K562 (cell line): ENCODE data around the gene HHLA2. TPM values are rescaled to one million over a fixed set of nuclear protein-coding genes. Genes with fewer than 3 reads are reported as not detected.

Experiments
- ATAC-seq: fragments of 200-7000 bp; cut with Tn5 transposase; 3 replicates; pipeline ENCODE4 v1.9.1; 2020; ENCODE audit warnings: moderate library complexity
- BruUV-seq: library from RNA; stranded (reverse); fragments of 400-500 nt; replicated peaks from 2 replicates; lab custom pipeline; 2021; lab: Mats Ljungman, UMichigan
- CTCF ChIA-PET: fragments of 300-600 bp; formaldehyde crosslinking; extraction: SDS; loops from one replicate; lab custom pipeline; 2021; ENCODE audit warnings: low intra/inter-chr PET ratio; lab: Yijun Ruan, JAX
- POLR2A ChIA-PET: fragments of 300-600, 350-650 bp; sonication (Branson Sonifier 250); formaldehyde crosslinking; extraction: SDS; loops from one replicate; lab custom pipeline; 2021; ENCODE audit warnings: antibody characterized with exemption, inconsistent platforms; lab: Yijun Ruan, JAX
- DNase-seq, 4 experiments: peaks; one replicate each; pipeline versions ENCODE4 v3.0.0 to v3.0.0-alpha.2; 2011 to 2018; ENCODE audit warnings: low spot score in 3 of 4, mixed read lengths in 3 of 4; ENCODE audit errors: extremely low read depth in 1 of 4
- FAIRE-seq: peaks from 2 replicates; lab custom pipeline; 2011; peaks lifted over from hg19 to GRCh38; lab: Jason Lieb, UNC
- H2AFZ ChIP-seq: 2 replicates; pipeline ENCODE4 v1.6.0; 2011; ENCODE audit warnings: low read depth, low read length, control low read depth, inconsistent platforms
- H3K27ac ChIP-seq: fragments of 200-600 bp; 3 replicates; pipeline ENCODE4 v1.8.0; 2011; ENCODE audit warnings: low read depth, mild to moderate bottlenecking, control low read depth, inconsistent platforms, low read length, moderate library complexity, mixed read lengths; ENCODE audit errors: extremely low read depth
- H3K27me3 ChIP-seq, 2 experiments: fragments of 300-600 bp in 1 of 2; 2 replicates in 1 of 2; 3 replicates in 1 of 2; pipeline versions ENCODE4 v1.6.0 to v1.8.0; 2011; ENCODE audit warnings: inconsistent platforms in 2 of 2, low read length in 2 of 2, mild to moderate bottlenecking in 1 of 2, mixed read lengths in 1 of 2, moderate library complexity in 1 of 2; ENCODE audit not compliant: control insufficient read depth in 2 of 2, insufficient read depth in 2 of 2
- H3K36me3 ChIP-seq: fragments of 300-600 bp; 3 replicates; pipeline ENCODE4 v1.8.0; 2011; ENCODE audit warnings: mild to moderate bottlenecking, low read length, inconsistent platforms; ENCODE audit not compliant: control insufficient read depth, insufficient read depth
- H3K4me1 ChIP-seq, 2 experiments: fragments of 200-600 bp in 1 of 2; replicated peaks in 1 of 2; 2 replicates in 1 of 2; 3 replicates in 1 of 2; pipeline versions ENCODE4 v1.5.1 to v1.8.0; 2011; ENCODE audit warnings: inconsistent platforms in 2 of 2, low read length in 2 of 2, mild to moderate bottlenecking in 1 of 2, mixed read lengths in 1 of 2, moderate library complexity in 1 of 2; ENCODE audit not compliant: control insufficient read depth in 2 of 2, insufficient read depth in 2 of 2
- H3K4me2 ChIP-seq: 2 replicates; pipeline ENCODE4 v1.6.1; 2011; ENCODE audit warnings: low read length, control low read depth, inconsistent platforms, mixed read lengths; ENCODE audit not compliant: insufficient read depth
- H3K4me3 ChIP-seq: fragments of 200-600 bp; sonication (generic), shearing (Covaris generic); 2 replicates; pipeline ENCODE4 v1.5.1; 2016; ENCODE audit warnings: control low read depth, inconsistent platforms
- H3K79me2 ChIP-seq: fragments of 200-600 bp; 3 replicates; pipeline ENCODE4 v1.8.0; 2011; ENCODE audit warnings: low read length, inconsistent platforms; ENCODE audit not compliant: control insufficient read depth, insufficient read depth
- H3K9ac ChIP-seq, 2 experiments: 2 replicates each; pipeline versions ENCODE4 v1.6.0 to v1.6.1; 2011; ENCODE audit warnings: low read depth in 2 of 2, low read length in 2 of 2, control low read depth in 1 of 2, inconsistent platforms in 1 of 2, mild to moderate bottlenecking in 1 of 2, mixed read lengths in 1 of 2; ENCODE audit not compliant: insufficient read depth in 1 of 2
- H3K9me1 ChIP-seq: one replicate; pipeline ENCODE4 v1.6.0; 2011; ENCODE audit warnings: inconsistent platforms, mild to moderate bottlenecking, low read length, moderate library complexity; ENCODE audit not compliant: control insufficient read depth, insufficient read depth
- H3K9me3 ChIP-seq: replicated peaks from 2 replicates; pipeline ENCODE4 v1.5.1; 2011; ENCODE audit warnings: low read depth, low read length, inconsistent platforms; ENCODE audit not compliant: control insufficient read depth, insufficient read depth
- H4K20me1 ChIP-seq: replicated peaks from 2 replicates; pipeline ENCODE4 v1.6.1; 2011; ENCODE audit warnings: low read length, inconsistent platforms, mixed read lengths; ENCODE audit not compliant: control insufficient read depth, insufficient read depth
- NR1H2 ChIP-seq: sonication (generic); formaldehyde crosslinking; IDR thresholded peaks from 2 replicates; pipeline ENCODE4 v1.4.0; 2020; ENCODE audit warnings: mild to moderate bottlenecking, missing genetic modification reagents
- NUFIP1 ChIP-seq: fragments of 450-650 bp; IDR thresholded peaks from 2 replicates; pipeline ENCODE4 v1.6.1; 2018; ENCODE audit not compliant: partially characterized antibody
- RBFOX2 ChIP-seq: fragments of 200-400 bp; formaldehyde crosslinking; IDR thresholded peaks from 2 replicates; pipeline ENCODE4 v1.6.1; 2017; ENCODE audit warnings: low read depth, mild to moderate bottlenecking, low read length, moderate library complexity
- U2AF1 ChIP-seq: fragments of 200-400 bp; formaldehyde crosslinking; optimal IDR thresholded peaks from 2 replicates; pipeline ENCODE3; 2017; ENCODE audit warnings: mild to moderate bottlenecking, low read depth, low read length, moderate library complexity
- ZNF444 ChIP-seq: fragments of 250-450 bp; sonication (Bioruptor Pico); IDR thresholded peaks from 2 replicates; pipeline ENCODE4 v1.4.0; 2020; ENCODE audit warnings: mild to moderate bottlenecking, moderate library complexity
- ZNF766 ChIP-seq: fragments of 200-800 bp; sonication (Bioruptor generic); conservative IDR thresholded peaks from 2 replicates; pipeline ENCODE4 v1.6.1; 2016; ENCODE audit warnings: missing genetic modification characterization, missing compliant biosample characterization
- WGBS: fragments of 100-300 bp; shearing (Covaris generic); methylation state at CpG from one replicate; pipeline ENCODE4 v1.1.6; 2016; ENCODE audit warnings: low coverage, mixed read lengths; ENCODE audit not compliant: insufficient coverage; ENCODE audit errors: missing lambda C conversion rate; 5-methylcytosine and 5-hydroxymethylcytosine counted together
- in situ Hi-C: fragments of 300-500 bp; cut with MboI; formaldehyde crosslinking; loops from 4 replicates; pipeline ENCODE4 v1.15.0; 2018; ENCODE audit warnings: inconsistent platforms, mixed read lengths
- intact Hi-C: fragments of 100-400 bp; cut with micrococcal nuclease; formaldehyde crosslinking; loops from 2 replicates; pipeline ENCODE4 v1.14.2; 2022
- polyA plus RNA-seq, 8 experiments: library from polyadenylated mRNA; depleted of rRNA in 4 of 8; stranded (reverse) in 5 of 8; unstranded in 3 of 8; fragments of >200 nt; fragmentation: Nextera tagmentation in 2 of 8; fragmentation: Illumina TruSeq in 1 of 8; extraction: Ambion mirVana in 2 of 8; extraction: Trizol in 1 of 8; gene quantifications; 2 replicates each; pipeline versions ENCODE4 v1.2.1 to v1.2.3, GENCODE V29; 2011 to 2014; ENCODE audit warnings: inconsistent platforms in 1 of 8, missing spikeins in 1 of 8
- total RNA-seq, 7 experiments: library from RNA; depleted of rRNA in 6 of 7; stranded (reverse); fragments of >200 nt in 6 of 7; fragmentation: Illumina TruSeq in 2 of 7; extraction: Trizol in 2 of 7; gene quantifications; 2 replicates each; pipeline versions ENCODE4 v1.2.1 to v1.2.3, GENCODE V29; 2011 to 2021; ENCODE audit warnings: low replicate concordance in 1 of 7
- TF ChIP-seq, protein P1 (sequence below): fragments of 150-350 bp; conservative IDR thresholded peaks from 2 replicates; pipeline ENCODE4 v1.6.1; 2014; ENCODE audit warnings: low read length
- TF ChIP-seq, protein P2 (sequence below): fragments of 250-450 bp; sonication (Bioruptor Pico); IDR thresholded peaks from 2 replicates; pipeline ENCODE4 v1.4.0; 2020; ENCODE audit warnings: mild to moderate bottlenecking, moderate library complexity

HHLA2 gene
- total and polyA plus RNA-seq, 9 of the 15 experiments (the other 6 are each of a cell fraction or from before 2014, with no cell fraction given), result 0.04 TPM; not detected in 7

GRCh38 chr3:108359011-108359410 lies 62.7 kb downstream of the HHLA2 start:
- H3K4me1 ChIP-seq, result no peaks in the 10 kb centered on the region
- no peaks in the 10 kb centered on the region for H3K9me1 ChIP-seq
- no peak overlapping the region for H3K27ac ChIP-seq
- no peak overlapping the region for H3K9ac ChIP-seq
- no peaks in the 10 kb centered on the region for H4K20me1 ChIP-seq
- FAIRE-seq (no peak), ATAC-seq (no peak), DNase-seq (no peak)
- BruUV-seq, result no TSS peak
- H3K27me3 ChIP-seq, result no peaks in the 10 kb centered on the region
- ChIA-PET POLR2A (interaction anchor here (0.6 kb wide), 1 partner anchor 93 kb away, joined by 3 read pairs; no protein-coding TSS in a partner anchor), CTCF (no interaction called here)
- H3K36me3 ChIP-seq, result no peaks in the 10 kb centered on the region
- in situ Hi-C loops (no loop called here), intact Hi-C loops (no loop called here)
- TF ChIP-seq NUFIP1, result no peak
- TF ChIP-seq ZNF444, result no peak
- TF ChIP-seq, protein P1, sequence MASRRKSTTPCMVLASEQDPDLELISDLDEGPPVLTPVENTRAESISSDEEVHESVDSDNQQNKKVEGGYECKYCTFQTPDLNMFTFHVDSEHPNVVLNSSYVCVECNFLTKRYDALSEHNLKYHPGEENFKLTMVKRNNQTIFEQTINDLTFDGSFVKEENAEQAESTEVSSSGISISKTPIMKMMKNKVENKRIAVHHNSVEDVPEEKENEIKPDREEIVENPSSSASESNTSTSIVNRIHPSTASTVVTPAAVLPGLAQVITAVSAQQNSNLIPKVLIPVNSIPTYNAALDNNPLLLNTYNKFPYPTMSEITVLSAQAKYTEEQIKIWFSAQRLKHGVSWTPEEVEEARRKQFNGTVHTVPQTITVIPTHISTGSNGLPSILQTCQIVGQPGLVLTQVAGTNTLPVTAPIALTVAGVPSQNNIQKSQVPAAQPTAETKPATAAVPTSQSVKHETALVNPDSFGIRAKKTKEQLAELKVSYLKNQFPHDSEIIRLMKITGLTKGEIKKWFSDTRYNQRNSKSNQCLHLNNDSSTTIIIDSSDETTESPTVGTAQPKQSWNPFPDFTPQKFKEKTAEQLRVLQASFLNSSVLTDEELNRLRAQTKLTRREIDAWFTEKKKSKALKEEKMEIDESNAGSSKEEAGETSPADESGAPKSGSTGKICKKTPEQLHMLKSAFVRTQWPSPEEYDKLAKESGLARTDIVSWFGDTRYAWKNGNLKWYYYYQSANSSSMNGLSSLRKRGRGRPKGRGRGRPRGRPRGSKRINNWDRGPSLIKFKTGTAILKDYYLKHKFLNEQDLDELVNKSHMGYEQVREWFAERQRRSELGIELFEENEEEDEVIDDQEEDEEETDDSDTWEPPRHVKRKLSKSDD, result no peak
- no peak for TF ChIP-seq U2AF1
- no peak for TF ChIP-seq RBFOX2
- TF ChIP-seq ZNF766, result no peak
- no peak for TF ChIP-seq NR1H2 (CRISPR knock-in tag)
- TF ChIP-seq, protein P2, sequence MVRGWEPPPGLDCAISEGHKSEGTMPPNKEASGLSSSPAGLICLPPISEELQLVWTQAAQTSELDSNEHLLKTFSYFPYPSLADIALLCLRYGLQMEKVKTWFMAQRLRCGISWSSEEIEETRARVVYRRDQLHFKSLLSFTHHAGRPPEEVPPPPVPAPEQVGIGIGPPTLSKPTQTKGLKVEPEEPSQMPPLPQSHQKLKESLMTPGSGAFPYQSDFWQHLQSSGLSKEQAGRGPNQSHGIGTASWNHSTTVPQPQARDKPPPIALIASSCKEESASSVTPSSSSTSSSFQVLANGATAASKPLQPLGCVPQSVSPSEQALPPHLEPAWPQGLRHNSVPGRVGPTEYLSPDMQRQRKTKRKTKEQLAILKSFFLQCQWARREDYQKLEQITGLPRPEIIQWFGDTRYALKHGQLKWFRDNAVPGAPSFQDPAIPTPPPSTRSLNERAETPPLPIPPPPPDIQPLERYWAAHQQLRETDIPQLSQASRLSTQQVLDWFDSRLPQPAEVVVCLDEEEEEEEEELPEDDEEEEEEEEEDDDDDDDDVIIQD (CRISPR knock-in tag), result no peak
- H3K9me3 ChIP-seq, result no peaks in the 10 kb centered on the region
- H3K4me3 ChIP-seq, result no peak overlapping the region
- no peak overlapping the region for H2AFZ ChIP-seq
- no peaks in the 10 kb centered on the region for H3K79me2 ChIP-seq
- WGBS, result 0% methylated on average over 1 of the region's 2 CpGs
- H3K4me2 ChIP-seq, result no peak overlapping the region
